Activated T-helper 1 cell treated with anti-CD3 and anti-CD28 coated beads, Interleukin-12 subunit alpha, Interleukin-12 subunit beta, Interleukin-2, Interleukin-4 antibody, amounts not matched to agents 30 ng/mL and 10 ng/mL and 1 ng/mL, durations not matched to agents 14 hours and 24 hours and 36 hours (primary cell): ENCODE measurements around the gene ANKRD11. TPM values are rescaled to one million over a fixed set of nuclear protein-coding genes. Genes with fewer than 3 reads are reported as not detected.
A peak's percentile ranks its signal among the peaks of the same experiment; 100 is the strongest.
"Not testable (repeated sequence)": the region's sequence is repeated elsewhere in the genome, so short reads cannot be mapped to it uniquely, and the experiment has no call there.

Source experiments
- DNase-seq: peaks from one replicate; pipeline ENCODE4 v3.0.0; 2021; ENCODE audit warnings: low spot score
- H3K27ac Mint-ChIP-seq: one replicate; pipeline ENCODE4 v1.8.0; 2021; ENCODE audit warnings: mild to moderate bottlenecking, mixed read lengths
- H3K27me3 Mint-ChIP-seq: one replicate; pipeline ENCODE4 v1.8.0; 2022; ENCODE audit warnings: mild to moderate bottlenecking, moderate library complexity, mixed read lengths; ENCODE audit not compliant: insufficient read depth
- H3K36me3 Mint-ChIP-seq: one replicate; pipeline ENCODE4 v1.8.0; 2021; ENCODE audit warnings: low read depth, mixed read lengths
- H3K4me1 Mint-ChIP-seq: one replicate; pipeline ENCODE4 v1.8.0; 2021; ENCODE audit warnings: low read depth, mixed read lengths
- H3K4me3 Mint-ChIP-seq: one replicate; pipeline ENCODE4 v1.8.0; 2021; ENCODE audit warnings: mild to moderate bottlenecking, moderate library complexity, mixed read lengths
- H3K9me3 Mint-ChIP-seq: one replicate; pipeline ENCODE4 v1.8.0; 2021; ENCODE audit warnings: mixed read lengths
- intact Hi-C: fragments of 100-400 bp; cut with micrococcal nuclease; formaldehyde crosslinking; loops from one replicate; pipeline ENCODE4 v1.15.1; 2024
- total RNA-seq: library from RNA; stranded (reverse); gene quantifications from 2 replicates; pipeline ENCODE4 v1.2.3, GENCODE V29; 2022

The ANKRD11 gene
- total RNA-seq, 1 donor from 2014 or later = 176 TPM

GRCh38 chr16:89268987-89269735 is 221.2 kb downstream of the ANKRD11 start:
- no peak overlapping the region for H3K4me3 Mint-ChIP-seq
- H3K36me3 Mint-ChIP-seq = peaks cover 23% of the 10 kb centered on the region
- intact Hi-C loops = no loop called here
- H3K27me3 Mint-ChIP-seq = no peaks in the 10 kb centered on the region
- no peak overlapping the region for H3K27ac Mint-ChIP-seq
- no peak for DNase-seq
- H3K9me3 Mint-ChIP-seq = no peaks in the 10 kb centered on the region
- H3K4me1 Mint-ChIP-seq = no peaks in the 10 kb centered on the region

GRCh38 chr16:89268585-89268984 is 221.8 kb downstream of the ANKRD11 start:
- no peaks in the 10 kb centered on the region for H3K9me3 Mint-ChIP-seq
- no peak overlapping the region for H3K27ac Mint-ChIP-seq
- H3K36me3 Mint-ChIP-seq = peaks cover 21% of the 10 kb centered on the region
- H3K4me1 Mint-ChIP-seq = no peaks in the 10 kb centered on the region
- intact Hi-C loops = no loop called here
- H3K27me3 Mint-ChIP-seq = no peaks in the 10 kb centered on the region
- DNase-seq = no peak
- no peak overlapping the region for H3K4me3 Mint-ChIP-seq

GRCh38 chr16:89267746-89268145 is 222.6 kb downstream of the ANKRD11 start:
- H3K4me1 Mint-ChIP-seq, H3K4me3 Mint-ChIP-seq, H3K27me3 Mint-ChIP-seq, intact Hi-C loops, H3K9me3 Mint-ChIP-seq, DNase-seq, H3K27ac Mint-ChIP-seq: not testable (repeated sequence)
- H3K36me3 Mint-ChIP-seq = peaks cover 16% of the 10 kb centered on the region

GRCh38 chr16:89266521-89267134 is 223.7 kb downstream of the ANKRD11 start:
- Mint-ChIP-seq H3K9me3 (no peaks in the 10 kb centered on the region), H3K27me3 (no peaks in the 10 kb centered on the region), H3K4me3 (no peak overlapping the region), H3K27ac (no peak overlapping the region), H3K36me3 (peaks cover 15% of the 10 kb centered on the region), H3K4me1 (peaks cover 2% of the 10 kb centered on the region)
- intact Hi-C loops = no loop called here
- DNase-seq = no peak

GRCh38 chr16:89265647-89266046 is 224.7 kb downstream of the ANKRD11 start:
- no peak for DNase-seq
- Mint-ChIP-seq H3K27ac (no peak overlapping the region), H3K4me3 (no peak overlapping the region), H3K4me1 (peaks cover 6% of the 10 kb centered on the region), H3K27me3 (no peaks in the 10 kb centered on the region), H3K36me3 (peaks cover 11% of the 10 kb centered on the region), H3K9me3 (no peaks in the 10 kb centered on the region)
- intact Hi-C loops = no loop called here

- DNase-seq = no peak
- H3K4me1 Mint-ChIP-seq = peaks cover 6% of the 10 kb centered on the region
- H3K9me3 Mint-ChIP-seq = no peaks in the 10 kb centered on the region
- H3K27ac Mint-ChIP-seq = no peak overlapping the region
- peaks cover 8% of the 10 kb centered on the region for H3K36me3 Mint-ChIP-seq
- intact Hi-C loops = no loop called here
- H3K27me3 Mint-ChIP-seq = no peaks in the 10 kb centered on the region
- no peak overlapping the region for H3K4me3 Mint-ChIP-seq
Measured at GRCh38 chr16:89264800-89265550, 225.4 kb downstream of the ANKRD11 start.

GRCh38 chr16:89261691-89262563 is 228.4 kb downstream of the ANKRD11 start:
- no peaks in the 10 kb centered on the region for H3K9me3 Mint-ChIP-seq
- H3K27me3 Mint-ChIP-seq = peaks cover 13% of the 10 kb centered on the region
- peaks cover 4% of the 10 kb centered on the region for H3K36me3 Mint-ChIP-seq
- H3K4me3 Mint-ChIP-seq = no peak overlapping the region
- peak overlapping the region; percentile 42 for H3K27ac Mint-ChIP-seq
- intact Hi-C loops = no loop called here
- peaks cover 16% of the 10 kb centered on the region for H3K4me1 Mint-ChIP-seq
- DNase-seq = no peak

- not testable (repeated sequence) for DNase-seq, H3K27ac Mint-ChIP-seq, H3K9me3 Mint-ChIP-seq, H3K36me3 Mint-ChIP-seq, H3K4me3 Mint-ChIP-seq
- peaks cover 20% of the 10 kb centered on the region for H3K4me1 Mint-ChIP-seq
- H3K27me3 Mint-ChIP-seq = peaks cover 20% of the 10 kb centered on the region
- intact Hi-C loops = loop anchor here (5.0 kb wide), 1 partner anchor 102 kb away; no protein-coding TSS in a partner anchor
Measured at GRCh38 chr16:89259901-89260300, 230.5 kb downstream of the ANKRD11 start.

- Mint-ChIP-seq H3K4me1 (peaks cover 20% of the 10 kb centered on the region), H3K4me3 (peak overlapping the region; percentile 52), H3K27me3 (peaks cover 24% of the 10 kb centered on the region), H3K9me3 (no peaks in the 10 kb centered on the region), H3K36me3 (peaks cover 4% of the 10 kb centered on the region), H3K27ac (peak overlapping the region; percentile 51)
- DNase-seq = no peak
- intact Hi-C loops = loop anchor here (1.0 to 5.0 kb wide), 2 partner anchors 11 to 104 kb away; no protein-coding TSS in a partner anchor
Measured at GRCh38 chr16:89257757-89258465, 232.4 kb downstream of the ANKRD11 start.

GRCh38 chr16:89257281-89257731 is 233.1 kb downstream of the ANKRD11 start:
- peak overlapping the region; percentile 52 for H3K27ac Mint-ChIP-seq
- H3K27me3 Mint-ChIP-seq = peaks cover 24% of the 10 kb centered on the region
- H3K4me1 Mint-ChIP-seq = peaks cover 20% of the 10 kb centered on the region
- H3K9me3 Mint-ChIP-seq = no peaks in the 10 kb centered on the region
- intact Hi-C loops = loop anchor here (1.0 to 5.0 kb wide), 2 partner anchors 10 to 105 kb away; no protein-coding TSS in a partner anchor
- H3K36me3 Mint-ChIP-seq = peaks cover 2% of the 10 kb centered on the region
- no peak for DNase-seq
- H3K4me3 Mint-ChIP-seq = peak overlapping the region; percentile 52

- intact Hi-C loops = loop anchor here (1.0 to 5.0 kb wide), 2 partner anchors 9 to 106 kb away; no protein-coding TSS in a partner anchor
- Mint-ChIP-seq H3K4me1 (peaks cover 19% of the 10 kb centered on the region), H3K27ac (no peak overlapping the region), H3K27me3 (peaks cover 24% of the 10 kb centered on the region), H3K36me3 (peaks cover 2% of the 10 kb centered on the region), H3K4me3 (peak overlapping the region; percentile 30), H3K9me3 (no peaks in the 10 kb centered on the region)
- peak; percentile 62 for DNase-seq
Measured at GRCh38 chr16:89256651-89257254, 233.6 kb downstream of the ANKRD11 start.
